HepG2 (cell line): ENCODE measurements around the gene HCFC2. TPM values are rescaled to one million over a fixed set of nuclear protein-coding genes. Genes with fewer than 3 reads are reported as not detected.
A peak's percentile ranks its signal among the peaks of the same experiment; 100 is the strongest.

ENCODE experiments used
- ATAC-seq: fragments of 200-7000 bp; cut with Tn5 transposase; 3 replicates; pipeline ENCODE4 v1.9.1; 2020; ENCODE audit warnings: mild to moderate bottlenecking, moderate library complexity
- BruUV-seq: library from RNA; stranded (reverse); fragments of 400-500 nt; replicated peaks from 2 replicates; lab custom pipeline; 2021; lab: Mats Ljungman, UMichigan
- CTCF ChIA-PET: fragments of 300-600 bp; formaldehyde crosslinking; extraction: SDS; loops from one replicate; lab custom pipeline; 2021; ENCODE audit warnings: low total read pairs, inconsistent platforms, low intra/inter-chr PET ratio; lab: Yijun Ruan, JAX
- POLR2A ChIA-PET: fragments of 350-600 bp; sonication (Branson Sonifier 250); formaldehyde crosslinking; loops from one replicate; lab custom pipeline; 2020; ENCODE audit warnings: antibody characterized with exemption, inconsistent platforms; lab: Yijun Ruan, JAX
- DNase-seq: peaks from one replicate; pipeline ENCODE4 v3.0.0-alpha.2; 2015; ENCODE audit warnings: low spot score
- FAIRE-seq: peaks from 3 replicates; lab custom pipeline; 2011; peaks lifted over from hg19 to GRCh38; lab: Jason Lieb, UNC
- H2AFZ ChIP-seq: one replicate; pipeline ENCODE4 v1.6.1; 2011; ENCODE audit warnings: low read length, inconsistent platforms
- H3K27ac ChIP-seq: fragments of 300-600 bp; 3 replicates; pipeline ENCODE4 v1.8.0; 2011; ENCODE audit warnings: mixed run types, mild to moderate bottlenecking, mixed read lengths, low read length, inconsistent platforms; ENCODE audit not compliant: insufficient read depth; ENCODE audit errors: extremely low read length
- H3K27me3 ChIP-seq, 2 experiments: fragments of 200-600 bp in 1 of 2; 2 replicates in 1 of 2; 3 replicates in 1 of 2; pipeline versions ENCODE4 v1.6.0 to v1.8.0; 2011; ENCODE audit warnings: low read length in 2 of 2, mild to moderate bottlenecking in 2 of 2, moderate library complexity in 2 of 2, inconsistent platforms in 1 of 2; ENCODE audit not compliant: insufficient read depth in 2 of 2, control insufficient read depth in 1 of 2
- H3K36me3 ChIP-seq, 2 experiments: fragments of 200-600 bp in 1 of 2; replicated peaks in 1 of 2; 2 replicates in 1 of 2; 3 replicates in 1 of 2; pipeline versions ENCODE4 v1.5.1 to v1.8.0; 2011; ENCODE audit warnings: low read length in 2 of 2, inconsistent platforms in 1 of 2; ENCODE audit not compliant: insufficient read depth in 2 of 2, control insufficient read depth in 1 of 2
- H3K4me1 ChIP-seq: 2 replicates; pipeline ENCODE4 v1.5.1; 2012; ENCODE audit warnings: low read length, inconsistent platforms; ENCODE audit not compliant: insufficient read depth
- H3K4me2 ChIP-seq: 2 replicates; pipeline ENCODE4 v1.6.0; 2011; ENCODE audit warnings: low read depth, low read length, inconsistent platforms
- H3K4me3 ChIP-seq, 3 experiments: fragments of 200-600 bp in 1 of 3; sonication (generic), shearing (Covaris generic) in 1 of 3; replicated peaks in 1 of 3; 2 replicates each; pipeline ENCODE4 v1.5.1; 2011 to 2016; ENCODE audit warnings: low read length in 3 of 3, inconsistent platforms in 2 of 3, low read depth in 2 of 3, mild to moderate bottlenecking in 2 of 3, control low read depth in 1 of 3, mixed read lengths in 1 of 3; ENCODE audit not compliant: insufficient read depth in 1 of 3
- H3K79me2 ChIP-seq: one replicate; pipeline ENCODE4 v1.6.1; 2011; ENCODE audit warnings: low read length, inconsistent platforms; ENCODE audit not compliant: insufficient read depth
- H3K9ac ChIP-seq: 2 replicates; pipeline ENCODE4 v1.6.0; 2011; ENCODE audit warnings: mild to moderate bottlenecking, low read depth, low read length, inconsistent platforms; ENCODE audit not compliant: insufficient read depth
- H3K9me3 ChIP-seq: 2 replicates; pipeline ENCODE4 v1.5.1; 2012; ENCODE audit warnings: mild to moderate bottlenecking, low read length
- H4K20me1 ChIP-seq: 2 replicates; pipeline ENCODE4 v1.6.0; 2011; ENCODE audit warnings: inconsistent platforms, mild to moderate bottlenecking, low read length, moderate library complexity; ENCODE audit not compliant: insufficient read depth
- CHD4 ChIP-seq: fragments of 200-600 bp; sonication (generic); IDR thresholded peaks from 2 replicates; pipeline ENCODE4 v1.7.0; 2017; ENCODE audit warnings: mild to moderate bottlenecking, low read length, borderline replicate concordance
- ETV6 ChIP-seq: sonication (generic); formaldehyde crosslinking; conservative IDR thresholded peaks from 2 replicates; pipeline ENCODE4 v1.4.0; 2020; ENCODE audit warnings: missing genetic modification reagents
- GTF2F1 ChIP-seq: fragments of 150-350 bp; IDR thresholded peaks from 2 replicates; pipeline ENCODE4 v1.6.1; 2014; ENCODE audit warnings: low read length
- RORA ChIP-seq: sonication (generic); formaldehyde crosslinking; IDR thresholded peaks from 2 replicates; pipeline ENCODE4 v1.5.0; 2020; ENCODE audit warnings: mild to moderate bottlenecking, missing genetic modification reagents, moderate library complexity
- SKI ChIP-seq: fragments of 450-650 bp; IDR thresholded peaks from one replicate; pipeline ENCODE4 v1.6.1; 2018; ENCODE audit warnings: mild to moderate bottlenecking; ENCODE audit not compliant: partially characterized antibody
- TEAD3 ChIP-seq: optimal IDR thresholded peaks from 2 replicates; pipeline ENCODE3; 2016; ENCODE audit warnings: borderline replicate concordance
- ZNF232 ChIP-seq: sonication (generic); formaldehyde crosslinking; IDR thresholded peaks from 2 replicates; pipeline ENCODE4 v1.4.0; 2020; ENCODE audit warnings: missing genetic modification reagents, borderline replicate concordance
- ZNF772 ChIP-seq: sonication (generic); formaldehyde crosslinking; IDR thresholded peaks from 2 replicates; pipeline ENCODE4 v1.5.0; 2020; ENCODE audit warnings: mild to moderate bottlenecking, missing genetic modification reagents
- ZNF773 ChIP-seq: sonication (generic); formaldehyde crosslinking; IDR thresholded peaks from 2 replicates; pipeline ENCODE4 v1.4.0; 2020; ENCODE audit warnings: missing genetic modification reagents, borderline replicate concordance
- ZNF777 ChIP-seq: sonication (generic); formaldehyde crosslinking; IDR thresholded peaks from 2 replicates; pipeline ENCODE4 v1.4.0; 2020; ENCODE audit warnings: missing genetic modification reagents
- WGBS: methylation state at CpG from one replicate; pipeline ENCODE4 v1.1.6; 2017; ENCODE audit warnings: low lambda C conversion rate; 5-methylcytosine and 5-hydroxymethylcytosine counted together
- in situ Hi-C: cut with HindIII; loops from 2 replicates; pipeline ENCODE4 v1.10.0; 2017; ENCODE audit warnings: low pct_unique_long_range_greater_than_20kb; ENCODE audit not compliant: extremely low pct_ligation_motif_present
- intact Hi-C: fragments of 100-400 bp; cut with micrococcal nuclease; formaldehyde crosslinking; loops from one replicate; pipeline ENCODE4 v1.10.0; 2022; ENCODE audit not compliant: unreplicated experiment
- polyA plus RNA-seq, 8 experiments: library from polyadenylated mRNA; depleted of rRNA in 3 of 8; stranded (reverse) in 7 of 8; unstranded in 1 of 8; fragments of >200 nt; fragmentation: Illumina TruSeq in 4 of 8; extraction: Trizol in 4 of 8; gene quantifications; 2 replicates each; pipeline versions ENCODE4 v1.2.1 to v1.2.3, GENCODE V29; 2011 to 2016; ENCODE audit warnings: low read depth in 4 of 8, missing spikeins in 1 of 8, mixed read lengths in 1 of 8; ENCODE audit not compliant: insufficient read depth in 1 of 8
- total RNA-seq, 5 experiments: library from RNA; depleted of rRNA; stranded (reverse); fragments of >200 nt; fragmentation: Illumina TruSeq; extraction: Trizol; gene quantifications; 2 replicates each; pipeline ENCODE4 v1.2.3, GENCODE V29; 2016; ENCODE audit warnings: low read depth in 1 of 5
- TF ChIP-seq, protein P1 (sequence below): sonication (generic); formaldehyde crosslinking; IDR thresholded peaks from 2 replicates; pipeline ENCODE4 v1.4.0; 2020; ENCODE audit warnings: low read depth, mild to moderate bottlenecking, missing genetic modification reagents
- TF ChIP-seq, protein P2 (sequence below): sonication (generic); formaldehyde crosslinking; IDR thresholded peaks from 2 replicates; pipeline ENCODE4 v1.8.1; 2023; ENCODE audit warnings: mild to moderate bottlenecking, missing genetic modification reagents
- TF ChIP-seq, protein P3 (sequence below): sonication (generic); formaldehyde crosslinking; conservative IDR thresholded peaks from 2 replicates; pipeline ENCODE4 v1.5.0; 2020; ENCODE audit warnings: missing genetic modification reagents
- TF ChIP-seq, protein P4 (sequence below): sonication (generic); formaldehyde crosslinking; IDR thresholded peaks from 2 replicates; pipeline ENCODE4 v1.8.1; 2023; ENCODE audit warnings: missing genetic modification reagents, mild to moderate bottlenecking, borderline replicate concordance

Gene HCFC2
- total and polyA plus RNA-seq, 2 of the 13 experiments (the other 11 are each of a cell fraction or from before 2014, with no cell fraction given), result 3.7 to 4.9 TPM

DNA sequence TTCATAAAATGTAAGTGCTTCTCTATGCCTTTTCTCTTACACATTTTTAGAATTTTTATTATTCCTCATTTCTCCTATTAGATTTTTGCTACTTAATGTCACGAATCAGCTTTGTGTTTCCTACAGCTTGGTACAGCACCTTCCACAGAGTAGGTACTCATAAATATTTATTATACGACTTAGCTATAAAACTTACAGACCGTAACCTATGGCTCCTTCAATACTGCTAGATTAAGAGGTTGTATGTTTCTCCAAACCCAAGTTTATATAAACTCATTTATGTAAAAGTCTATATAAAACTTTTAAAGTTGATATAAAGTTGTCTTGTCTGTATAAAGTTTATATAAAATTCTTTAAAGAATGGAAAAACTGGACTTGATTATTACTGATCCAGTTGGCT is 62.2 kb downstream of the HCFC2 start:
- no peak for DNase-seq
- peaks cover 13% of the 10 kb centered on the region for H3K4me1 ChIP-seq
- in situ Hi-C loops, result no loop called here
- H3K9ac ChIP-seq, result no peak overlapping the region
- ATAC-seq, result no peak
- POLR2A ChIA-PET, result no interaction called here
- H4K20me1 ChIP-seq, result no peaks in the 10 kb centered on the region
- peaks cover 4% of the 10 kb centered on the region for H3K79me2 ChIP-seq
- H3K4me2 ChIP-seq, result no peak overlapping the region
- H3K9me3 ChIP-seq, result no peaks in the 10 kb centered on the region
- H3K4me3 ChIP-seq, result no peak overlapping the region
- BruUV-seq, result no TSS peak
- whole genome bisulfite sequencing, result 99% methylated on average over 3 of the region's 3 CpGs
- H3K27ac ChIP-seq, result no peak overlapping the region
- CTCF ChIA-PET, result no interaction called here
- FAIRE-seq, result no peak
- intact Hi-C loops, result no loop called here
- no peaks in the 10 kb centered on the region for H3K27me3 ChIP-seq
- TF ChIP-seq ZNF232 (CRISPR knock-in tag), result no peak
- no peak for TF ChIP-seq ZNF773 (CRISPR knock-in tag)
- no peak for TF ChIP-seq ZNF777
- TF ChIP-seq ETV6, result no peak
- no peak overlapping the region for H2AFZ ChIP-seq
- H3K36me3 ChIP-seq, result peaks cover 2 to 20% of the 10 kb centered on the region in 2 experiments; a peak in 4 of 5 replicates

DNA sequence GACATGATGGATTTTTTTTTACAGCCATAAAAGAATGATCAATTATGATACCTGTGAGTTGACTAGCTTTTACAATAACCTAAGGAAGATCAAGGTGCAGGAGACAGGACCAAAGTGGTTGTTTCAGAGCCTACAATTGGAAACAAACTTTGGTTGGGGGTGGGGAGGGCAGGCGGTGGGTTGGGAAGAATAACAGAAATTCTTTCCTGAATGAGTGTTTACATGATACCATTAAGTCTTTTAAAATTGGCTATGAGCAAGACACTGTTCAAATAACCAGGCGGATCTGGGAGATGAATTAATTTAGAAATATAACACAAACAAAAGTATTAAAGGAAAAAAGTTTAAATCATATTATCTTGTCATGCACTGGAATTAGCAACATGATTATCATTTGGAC is 66.4 kb downstream of the HCFC2 start:
- Histone ChIP-seq H3K4me2 (peak overlapping the region; percentile 41; the same call in 1 of the 2 replicates), H3K9me3 (no peaks in the 10 kb centered on the region)
- 57% methylated on average over 2 of the region's 2 CpGs for WGBS
- in situ Hi-C loops, result no loop called here
- FAIRE-seq, result no peak
- TF ChIP-seq, protein P1, sequence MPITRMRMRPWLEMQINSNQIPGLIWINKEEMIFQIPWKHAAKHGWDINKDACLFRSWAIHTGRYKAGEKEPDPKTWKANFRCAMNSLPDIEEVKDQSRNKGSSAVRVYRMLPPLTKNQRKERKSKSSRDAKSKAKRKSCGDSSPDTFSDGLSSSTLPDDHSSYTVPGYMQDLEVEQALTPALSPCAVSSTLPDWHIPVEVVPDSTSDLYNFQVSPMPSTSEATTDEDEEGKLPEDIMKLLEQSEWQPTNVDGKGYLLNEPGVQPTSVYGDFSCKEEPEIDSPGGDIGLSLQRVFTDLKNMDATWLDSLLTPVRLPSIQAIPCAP (CRISPR knock-in tag), result no peak
- TF ChIP-seq SKI, result no peak
- TF ChIP-seq, protein P2, sequence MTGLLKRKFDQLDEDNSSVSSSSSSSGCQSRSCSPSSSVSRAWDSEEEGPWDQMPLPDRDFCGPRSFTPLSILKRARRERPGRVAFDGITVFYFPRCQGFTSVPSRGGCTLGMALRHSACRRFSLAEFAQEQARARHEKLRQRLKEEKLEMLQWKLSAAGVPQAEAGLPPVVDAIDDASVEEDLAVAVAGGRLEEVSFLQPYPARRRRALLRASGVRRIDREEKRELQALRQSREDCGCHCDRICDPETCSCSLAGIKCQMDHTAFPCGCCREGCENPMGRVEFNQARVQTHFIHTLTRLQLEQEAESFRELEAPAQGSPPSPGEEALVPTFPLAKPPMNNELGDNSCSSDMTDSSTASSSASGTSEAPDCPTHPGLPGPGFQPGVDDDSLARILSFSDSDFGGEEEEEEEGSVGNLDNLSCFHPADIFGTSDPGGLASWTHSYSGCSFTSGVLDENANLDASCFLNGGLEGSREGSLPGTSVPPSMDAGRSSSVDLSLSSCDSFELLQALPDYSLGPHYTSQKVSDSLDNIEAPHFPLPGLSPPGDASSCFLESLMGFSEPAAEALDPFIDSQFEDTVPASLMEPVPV (CRISPR knock-in tag), result no peak
- TF ChIP-seq, protein P3, sequence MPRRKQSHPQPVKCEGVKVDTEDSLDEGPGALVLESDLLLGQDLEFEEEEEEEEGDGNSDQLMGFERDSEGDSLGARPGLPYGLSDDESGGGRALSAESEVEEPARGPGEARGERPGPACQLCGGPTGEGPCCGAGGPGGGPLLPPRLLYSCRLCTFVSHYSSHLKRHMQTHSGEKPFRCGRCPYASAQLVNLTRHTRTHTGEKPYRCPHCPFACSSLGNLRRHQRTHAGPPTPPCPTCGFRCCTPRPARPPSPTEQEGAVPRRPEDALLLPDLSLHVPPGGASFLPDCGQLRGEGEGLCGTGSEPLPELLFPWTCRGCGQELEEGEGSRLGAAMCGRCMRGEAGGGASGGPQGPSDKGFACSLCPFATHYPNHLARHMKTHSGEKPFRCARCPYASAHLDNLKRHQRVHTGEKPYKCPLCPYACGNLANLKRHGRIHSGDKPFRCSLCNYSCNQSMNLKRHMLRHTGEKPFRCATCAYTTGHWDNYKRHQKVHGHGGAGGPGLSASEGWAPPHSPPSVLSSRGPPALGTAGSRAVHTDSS (CRISPR knock-in tag), result no peak
- TF ChIP-seq ZNF772 (CRISPR knock-in tag), result no peak
- TF ChIP-seq CHD4, result no peak
- no peak for TF ChIP-seq TEAD3 (CRISPR knock-in tag)
- TF ChIP-seq, protein P4, sequence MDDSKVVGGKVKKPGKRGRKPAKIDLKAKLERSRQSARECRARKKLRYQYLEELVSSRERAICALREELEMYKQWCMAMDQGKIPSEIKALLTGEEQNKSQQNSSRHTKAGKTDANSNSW (CRISPR knock-in tag), result no peak
- TF ChIP-seq GTF2F1, result no peak
- no peak for TF ChIP-seq RORA (CRISPR knock-in tag)
- TF ChIP-seq, all 625 proteins: peak for 0
- Histone ChIP-seq H3K27ac (peak overlapping the region; percentile 38), H3K9ac (no peak overlapping the region), H3K27me3 (no peaks in the 10 kb centered on the region), H2AFZ (no peak overlapping the region), H3K79me2 (peaks cover 7% of the 10 kb centered on the region), H3K4me1 (peaks cover 50% of the 10 kb centered on the region), H3K36me3 (peaks cover 5 to 20% of the 10 kb centered on the region in 2 experiments; a peak in 4 of 5 replicates), H4K20me1 (no peaks in the 10 kb centered on the region), H3K4me3 (no peak overlapping the region)
- DNase-seq, result no peak
- ChIA-PET CTCF (no interaction called here), POLR2A (no interaction called here)
- no peak for ATAC-seq
- no TSS peak for BruUV-seq
- intact Hi-C loops, result loop anchor here (10.0 kb wide), 1 partner anchor 166 kb away; the partner anchor contains the start of gene TDG
